ENCODE results near the gene CXCR4. TPM values are rescaled to one million over a fixed set of nuclear protein-coding genes. Genes with fewer than 3 reads are reported as not detected.

Gene CXCR4
- total RNA-seq (2.4 and 5.8 TPM in 2 replicates), polyA plus RNA-seq (1.1 and 5.7 TPM in 2 replicates)

GRCh38 chr2:136117909-136118818 is at the start of gene CXCR4:
CXCR4 (minus strand) TSS chr2:136118149; CDS start chr2:136118060, 89 bp downstream.
- peak; percentile 22 for TF ChIP-seq CTCF (IDR thresholded peaks at IDR 0.05; ENCODE audit: low read depth, low read length)
- no peaks in the 10 kb centered on the region for H3K9me3 ChIP-seq (ENCODE audit: low read depth)
- H3K27ac ChIP-seq, result no peak within 1 kb of the TSS

GRCh38 chr2:136164280-136164776 is 46.4 kb upstream of the CXCR4 start:
- H3K36me3 ChIP-seq, result no peaks in the 10 kb centered on the region
- H3K4me1 ChIP-seq (ENCODE audit: low read depth), result no peaks in the 10 kb centered on the region
- no peaks in the 10 kb centered on the region for H3K9me3 ChIP-seq (ENCODE audit: low read depth)
- no peak for TF ChIP-seq CTCF (IDR thresholded peaks at IDR 0.05; ENCODE audit: low read depth, low read length)
- H3K27me3 ChIP-seq, result no peaks in the 10 kb centered on the region
- no peak overlapping the region for H3K4me3 ChIP-seq
- H3K27ac ChIP-seq, result no peak overlapping the region
- DNase-seq (ENCODE audit: low read depth in 1 of 2, low spot score in 1 of 2), result no peak

More at GRCh38 chr2:136117909-136118818, at the start of gene CXCR4:
- DNase-seq (ENCODE audit: low read depth in 1 of 2, low spot score in 1 of 2), result peak; percentile 40 to 81
- H3K4me1 ChIP-seq (ENCODE audit: low read depth), result no peaks in the 10 kb centered on the region
- H3K27me3 ChIP-seq, result peaks cover 33% of the 10 kb centered on the region
- peak within 1 kb of the TSS; percentile 58 for H3K4me3 ChIP-seq
- no peaks in the 10 kb centered on the region for H3K36me3 ChIP-seq

- no peaks in the 10 kb centered on the region for H3K4me1 ChIP-seq (ENCODE audit: low read depth)
- H3K27me3 ChIP-seq, result no peaks in the 10 kb centered on the region
- DNase-seq (ENCODE audit: low read depth in 1 of 2, low spot score in 1 of 2), result no peak
- H3K36me3 ChIP-seq, result no peaks in the 10 kb centered on the region
- no peak overlapping the region for H3K27ac ChIP-seq
- H3K4me3 ChIP-seq, result no peak overlapping the region
- H3K9me3 ChIP-seq (ENCODE audit: low read depth), result no peaks in the 10 kb centered on the region
- TF ChIP-seq CTCF (IDR thresholded peaks at IDR 0.05; ENCODE audit: low read depth, low read length), result no peak
Observed at GRCh38 chr2:136162438-136162837, 44.5 kb upstream of the CXCR4 start.

- H3K27ac ChIP-seq, result no peak overlapping the region
- no peaks in the 10 kb centered on the region for H3K36me3 ChIP-seq
- H3K9me3 ChIP-seq (ENCODE audit: low read depth), result no peaks in the 10 kb centered on the region
- no peak overlapping the region for H3K4me3 ChIP-seq
- no peaks in the 10 kb centered on the region for H3K27me3 ChIP-seq
- DNase-seq (ENCODE audit: low read depth in 1 of 2, low spot score in 1 of 2), result no peak
- no peak for TF ChIP-seq CTCF (IDR thresholded peaks at IDR 0.05; ENCODE audit: low read depth, low read length)
- H3K4me1 ChIP-seq (ENCODE audit: low read depth), result no peaks in the 10 kb centered on the region
Observed at GRCh38 chr2:136156411-136156810, 38.5 kb upstream of the CXCR4 start.

- H3K4me3 ChIP-seq, result no peak overlapping the region
- no peak overlapping the region for H3K27ac ChIP-seq
- no peak for TF ChIP-seq CTCF (IDR thresholded peaks at IDR 0.05; ENCODE audit: low read depth, low read length)
- H3K4me1 ChIP-seq (ENCODE audit: low read depth), result no peaks in the 10 kb centered on the region
- H3K27me3 ChIP-seq, result no peaks in the 10 kb centered on the region
- H3K9me3 ChIP-seq (ENCODE audit: low read depth), result no peaks in the 10 kb centered on the region
- no peak for DNase-seq (ENCODE audit: low read depth in 1 of 2, low spot score in 1 of 2)
- no peaks in the 10 kb centered on the region for H3K36me3 ChIP-seq
Observed at GRCh38 chr2:136154384-136154783, 36.4 kb upstream of the CXCR4 start.
